Measurements from ENCODE around the gene CCDC120. TPM values are rescaled to one million over a fixed set of nuclear protein-coding genes. Genes with fewer than 3 reads are reported as not detected.

The CCDC120 gene
- total RNA-seq, 1 donor from 2014 or later: 14.7 TPM

DNA sequence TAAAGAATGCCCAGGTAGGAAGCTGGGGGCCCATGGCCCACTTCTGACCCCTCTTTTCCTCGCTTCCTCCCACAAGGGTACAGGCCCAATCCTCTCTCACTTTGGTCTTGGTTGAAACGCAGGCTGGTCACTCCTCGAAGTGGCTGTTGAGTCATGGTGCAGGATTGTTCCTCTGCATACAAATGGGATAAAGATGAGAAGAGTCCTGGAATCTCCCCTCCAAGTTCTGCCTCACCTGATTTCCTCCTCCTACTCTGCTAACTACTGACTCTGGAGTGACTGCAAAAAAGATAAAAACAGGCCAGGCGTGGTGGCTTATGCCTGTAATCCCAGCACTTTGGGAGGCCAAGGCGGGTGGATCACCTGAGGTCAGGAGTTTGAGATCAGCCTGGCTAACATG, 19.1 kb downstream of the CCDC120 start:
- H3K27ac Mint-ChIP-seq (ENCODE audit: unreplicated experiment): no peak overlapping the region
- H3K4me3 Mint-ChIP-seq: no peak overlapping the region

DNA sequence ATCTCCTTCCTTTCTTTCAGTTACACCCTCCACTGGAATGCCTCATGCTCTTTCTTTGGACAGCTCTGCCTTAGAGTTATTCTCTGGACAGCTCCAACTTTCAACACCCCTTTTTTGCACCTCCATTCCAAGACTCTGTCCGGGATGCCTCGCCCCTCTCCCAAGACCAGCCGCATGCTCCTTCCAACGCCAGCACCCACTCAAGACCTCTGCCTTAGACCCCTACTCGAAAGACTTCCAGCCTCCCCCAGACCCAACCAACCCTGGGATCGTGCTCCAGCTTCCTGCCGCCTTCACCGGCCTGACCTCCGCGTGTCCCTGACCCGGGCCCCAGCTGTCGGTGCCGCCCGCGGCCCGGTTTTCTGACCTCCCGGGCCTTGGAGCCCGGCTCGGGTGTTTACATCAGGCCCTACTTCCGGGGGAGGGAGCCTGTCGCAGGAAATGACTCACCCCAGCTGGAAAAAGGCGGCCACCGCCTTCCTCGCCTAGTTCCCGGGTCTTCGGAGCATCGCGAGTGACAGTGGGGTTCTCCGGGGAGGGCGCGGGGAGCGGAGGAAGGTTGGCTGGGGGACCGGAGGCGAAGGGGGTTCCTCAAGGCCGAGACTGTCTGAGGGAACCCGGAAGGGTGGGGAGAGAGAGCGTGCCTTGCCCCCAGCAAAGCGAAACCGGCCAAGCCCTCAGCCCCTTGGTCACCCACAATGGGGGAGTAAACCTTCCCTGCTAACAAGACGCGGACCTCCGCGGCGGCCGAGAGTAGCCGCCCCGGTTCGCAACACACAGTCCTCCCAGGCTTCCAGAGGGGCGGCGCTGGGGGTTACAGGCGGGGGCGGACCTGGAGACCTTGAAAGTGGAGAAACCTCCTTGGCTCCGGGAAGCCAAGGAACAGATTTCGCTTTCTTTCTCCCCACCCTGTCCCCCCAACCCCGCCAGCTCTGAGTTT, 21.0 kb downstream of the CCDC120 start, which contains the start of gene WDR45:
Gene WDR45 (minus strand): TSS at position 399 of the 940 bp plus-strand sequence. CDS start 1,792 bp downstream, outside the sequence.
- Mint-ChIP-seq H3K9me3 (no peaks in the 10 kb centered on the region), H3K27ac (ENCODE audit: unreplicated experiment) (peak within 1 kb of the TSS; percentile 99), H3K4me1 (peaks cover 9% of the 10 kb centered on the region), H3K4me3 (peak within 1 kb of the TSS; percentile 89), H3K27me3 (ENCODE audit: low read depth) (no peaks in the 10 kb centered on the region), H3K36me3 (ENCODE audit: low read depth) (peaks cover 7% of the 10 kb centered on the region)
- TF ChIP-seq, protein P1, sequence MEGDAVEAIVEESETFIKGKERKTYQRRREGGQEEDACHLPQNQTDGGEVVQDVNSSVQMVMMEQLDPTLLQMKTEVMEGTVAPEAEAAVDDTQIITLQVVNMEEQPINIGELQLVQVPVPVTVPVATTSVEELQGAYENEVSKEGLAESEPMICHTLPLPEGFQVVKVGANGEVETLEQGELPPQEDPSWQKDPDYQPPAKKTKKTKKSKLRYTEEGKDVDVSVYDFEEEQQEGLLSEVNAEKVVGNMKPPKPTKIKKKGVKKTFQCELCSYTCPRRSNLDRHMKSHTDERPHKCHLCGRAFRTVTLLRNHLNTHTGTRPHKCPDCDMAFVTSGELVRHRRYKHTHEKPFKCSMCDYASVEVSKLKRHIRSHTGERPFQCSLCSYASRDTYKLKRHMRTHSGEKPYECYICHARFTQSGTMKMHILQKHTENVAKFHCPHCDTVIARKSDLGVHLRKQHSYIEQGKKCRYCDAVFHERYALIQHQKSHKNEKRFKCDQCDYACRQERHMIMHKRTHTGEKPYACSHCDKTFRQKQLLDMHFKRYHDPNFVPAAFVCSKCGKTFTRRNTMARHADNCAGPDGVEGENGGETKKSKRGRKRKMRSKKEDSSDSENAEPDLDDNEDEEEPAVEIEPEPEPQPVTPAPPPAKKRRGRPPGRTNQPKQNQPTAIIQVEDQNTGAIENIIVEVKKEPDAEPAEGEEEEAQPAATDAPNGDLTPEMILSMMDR (conservative IDR thresholded peaks at IDR 0.05): no peak
- DNase-seq (ENCODE audit: low read depth, low spot score): peak; percentile 29

More for the DNA sequence above, 19.1 kb downstream of the CCDC120 start:
- TF ChIP-seq, protein P1 (conservative IDR thresholded peaks at IDR 0.05): no peak
- H3K27me3 Mint-ChIP-seq (ENCODE audit: low read depth): no peaks in the 10 kb centered on the region
- no peak for DNase-seq (ENCODE audit: low read depth, low spot score)
- peaks cover 19% of the 10 kb centered on the region for H3K4me1 Mint-ChIP-seq
- H3K36me3 Mint-ChIP-seq (ENCODE audit: low read depth): peaks cover 9% of the 10 kb centered on the region
- no peaks in the 10 kb centered on the region for H3K9me3 Mint-ChIP-seq

GRCh38 chrX:49082271-49082871, 23.6 kb downstream of the CCDC120 start:
- peaks cover 7% of the 10 kb centered on the region for H3K36me3 Mint-ChIP-seq (ENCODE audit: low read depth)
- no peak overlapping the region for H3K27ac Mint-ChIP-seq (ENCODE audit: unreplicated experiment)
- peaks cover 9% of the 10 kb centered on the region for H3K4me1 Mint-ChIP-seq
- DNase-seq (ENCODE audit: low read depth, low spot score): no peak
- H3K27me3 Mint-ChIP-seq (ENCODE audit: low read depth): no peaks in the 10 kb centered on the region
- peak overlapping the region; percentile 44 for H3K4me3 Mint-ChIP-seq
- H3K9me3 Mint-ChIP-seq: no peaks in the 10 kb centered on the region
- TF ChIP-seq, protein P1 (conservative IDR thresholded peaks at IDR 0.05): no peak

DNA sequence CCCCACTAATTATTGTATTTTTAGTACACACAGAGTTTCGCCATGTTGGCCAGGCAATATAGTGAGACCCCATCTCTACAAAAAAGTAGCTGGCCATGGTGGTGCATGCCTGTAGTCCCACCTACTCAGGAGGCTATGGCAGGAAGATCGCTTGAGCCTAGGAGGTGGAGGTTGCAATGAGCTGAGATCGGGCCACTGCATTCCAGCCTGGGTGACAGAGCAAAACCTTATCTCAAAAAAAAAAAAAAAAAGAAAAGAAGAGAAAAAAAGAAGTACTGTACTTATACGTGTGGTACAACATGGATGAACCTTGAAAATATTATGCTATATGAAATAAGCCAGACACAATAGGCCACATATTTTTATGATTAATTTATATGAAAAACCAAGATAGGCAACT, 30.8 kb downstream of the CCDC120 start:
- Mint-ChIP-seq H3K4me3 (no peak overlapping the region), H3K4me1 (no peaks in the 10 kb centered on the region), H3K27ac (ENCODE audit: unreplicated experiment) (no peak overlapping the region), H3K9me3 (no peaks in the 10 kb centered on the region), H3K27me3 (ENCODE audit: low read depth) (no peaks in the 10 kb centered on the region), H3K36me3 (ENCODE audit: low read depth) (peaks cover 3% of the 10 kb centered on the region)
- TF ChIP-seq, protein P1 (conservative IDR thresholded peaks at IDR 0.05): no peak
- no peak for DNase-seq (ENCODE audit: low read depth, low spot score)

GRCh38 chrX:49096419-49096818, 37.6 kb downstream of the CCDC120 start:
- Mint-ChIP-seq H3K27ac (ENCODE audit: unreplicated experiment) (no peak overlapping the region), H3K4me3 (no peak overlapping the region), H3K9me3 (no peaks in the 10 kb centered on the region)

More at GRCh38 chrX:49096419-49096818, 37.6 kb downstream of the CCDC120 start:
- H3K36me3 Mint-ChIP-seq (ENCODE audit: low read depth): no peaks in the 10 kb centered on the region
- H3K27me3 Mint-ChIP-seq (ENCODE audit: low read depth): no peaks in the 10 kb centered on the region
- H3K4me1 Mint-ChIP-seq: no peaks in the 10 kb centered on the region
- TF ChIP-seq, protein P1 (conservative IDR thresholded peaks at IDR 0.05): no peak
- DNase-seq (ENCODE audit: low read depth, low spot score): no peak
